ENCODE results near the gene DLL3. TPM values are rescaled to one million over a fixed set of nuclear protein-coding genes. Genes with fewer than 3 reads are reported as not detected.

Gene DLL3
- total RNA-seq, 1 experiment from 2014 or later = 16.4 TPM

DNA sequence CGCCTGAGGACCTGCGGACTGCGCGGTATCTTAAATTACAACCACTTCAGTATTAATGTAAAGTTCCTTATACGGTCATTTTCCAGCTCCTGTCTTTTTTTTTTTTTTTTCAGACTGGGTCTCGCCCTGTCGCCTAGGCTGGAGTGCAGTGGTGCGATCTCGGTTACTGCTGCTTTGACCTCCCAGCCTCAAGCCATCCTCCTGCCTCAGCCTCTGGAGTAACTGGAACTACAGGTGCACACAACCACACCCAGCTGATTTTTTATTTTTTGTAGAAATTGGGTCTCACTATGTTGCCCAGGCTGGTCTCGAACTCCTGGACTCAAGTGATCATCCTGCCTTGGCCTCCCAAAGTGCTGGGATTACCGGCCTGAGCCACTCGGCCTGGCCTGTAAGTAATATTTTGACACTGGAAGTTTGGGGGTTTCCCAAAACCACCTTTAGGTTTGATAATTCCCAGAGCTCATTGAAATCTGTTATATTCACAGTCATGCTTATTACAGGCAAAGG is 34.3 kb downstream of the DLL3 start:
- ATAC-seq (no peak), DNase-seq (ENCODE audit: low spot score) (no peak)
- no peaks in the 10 kb centered on the region for H3K9me3 Mint-ChIP-seq
- ChIA-PET POLR2A (interaction anchor here (1.1 kb wide), 1 partner anchor 59 kb away, joined by 3 read pairs; no protein-coding TSS in a partner anchor), CTCF (interaction anchor here (0.9 to 3.5 kb wide), 15 partner anchors 9 to 142 kb away, joined by 3 to 66 read pairs (median 6); partner anchors contain the start of genes MED29, PAF1, RPS16 and SELENOV)
- peak overlapping the region; percentile 91 for H3K4me3 Mint-ChIP-seq
- H3K4me1 Mint-ChIP-seq = peaks cover 8% of the 10 kb centered on the region
- TF ChIP-seq ZNF219 (CRISPR knock-in tag; IDR thresholded peaks at IDR 0.05; ENCODE audit: borderline replicate concordance) (no peak), NR3C1 (CRISPR knock-in tag; conservative IDR thresholded peaks at IDR 0.05; ENCODE audit: low read depth) (no peak), NFATC4 (CRISPR knock-in tag; IDR thresholded peaks at IDR 0.05) (no peak), ZNF138 (CRISPR knock-in tag; conservative IDR thresholded peaks at IDR 0.05) (no peak), ZNF263 (CRISPR knock-in tag; IDR thresholded peaks at IDR 0.05; ENCODE audit: low read depth) (no peak), ZNF416 (CRISPR knock-in tag; IDR thresholded peaks at IDR 0.05) (no peak)
- TF ChIP-seq, protein P1, sequence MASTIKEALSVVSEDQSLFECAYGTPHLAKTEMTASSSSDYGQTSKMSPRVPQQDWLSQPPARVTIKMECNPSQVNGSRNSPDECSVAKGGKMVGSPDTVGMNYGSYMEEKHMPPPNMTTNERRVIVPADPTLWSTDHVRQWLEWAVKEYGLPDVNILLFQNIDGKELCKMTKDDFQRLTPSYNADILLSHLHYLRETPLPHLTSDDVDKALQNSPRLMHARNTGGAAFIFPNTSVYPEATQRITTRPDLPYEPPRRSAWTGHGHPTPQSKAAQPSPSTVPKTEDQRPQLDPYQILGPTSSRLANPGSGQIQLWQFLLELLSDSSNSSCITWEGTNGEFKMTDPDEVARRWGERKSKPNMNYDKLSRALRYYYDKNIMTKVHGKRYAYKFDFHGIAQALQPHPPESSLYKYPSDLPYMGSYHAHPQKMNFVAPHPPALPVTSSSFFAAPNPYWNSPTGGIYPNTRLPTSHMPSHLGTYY (CRISPR knock-in tag; IDR thresholded peaks at IDR 0.05) = no peak
- TF ChIP-seq, protein P2, sequence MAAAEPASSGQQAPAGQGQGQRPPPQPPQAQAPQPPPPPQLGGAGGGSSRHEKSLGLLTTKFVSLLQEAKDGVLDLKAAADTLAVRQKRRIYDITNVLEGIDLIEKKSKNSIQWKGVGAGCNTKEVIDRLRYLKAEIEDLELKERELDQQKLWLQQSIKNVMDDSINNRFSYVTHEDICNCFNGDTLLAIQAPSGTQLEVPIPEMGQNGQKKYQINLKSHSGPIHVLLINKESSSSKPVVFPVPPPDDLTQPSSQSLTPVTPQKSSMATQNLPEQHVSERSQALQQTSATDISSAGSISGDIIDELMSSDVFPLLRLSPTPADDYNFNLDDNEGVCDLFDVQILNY (CRISPR knock-in tag; IDR thresholded peaks at IDR 0.05) = no peak
- TF ChIP-seq, protein P3, sequence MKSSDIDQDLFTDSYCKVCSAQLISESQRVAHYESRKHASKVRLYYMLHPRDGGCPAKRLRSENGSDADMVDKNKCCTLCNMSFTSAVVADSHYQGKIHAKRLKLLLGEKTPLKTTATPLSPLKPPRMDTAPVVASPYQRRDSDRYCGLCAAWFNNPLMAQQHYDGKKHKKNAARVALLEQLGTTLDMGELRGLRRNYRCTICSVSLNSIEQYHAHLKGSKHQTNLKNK (CRISPR knock-in tag; IDR thresholded peaks at IDR 0.05) = no peak
- TF ChIP-seq, protein P4, sequence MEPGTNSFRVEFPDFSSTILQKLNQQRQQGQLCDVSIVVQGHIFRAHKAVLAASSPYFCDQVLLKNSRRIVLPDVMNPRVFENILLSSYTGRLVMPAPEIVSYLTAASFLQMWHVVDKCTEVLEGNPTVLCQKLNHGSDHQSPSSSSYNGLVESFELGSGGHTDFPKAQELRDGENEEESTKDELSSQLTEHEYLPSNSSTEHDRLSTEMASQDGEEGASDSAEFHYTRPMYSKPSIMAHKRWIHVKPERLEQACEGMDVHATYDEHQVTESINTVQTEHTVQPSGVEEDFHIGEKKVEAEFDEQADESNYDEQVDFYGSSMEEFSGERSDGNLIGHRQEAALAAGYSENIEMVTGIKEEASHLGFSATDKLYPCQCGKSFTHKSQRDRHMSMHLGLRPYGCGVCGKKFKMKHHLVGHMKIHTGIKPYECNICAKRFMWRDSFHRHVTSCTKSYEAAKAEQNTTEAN (CRISPR knock-in tag; IDR thresholded peaks at IDR 0.05) = no peak
- TF ChIP-seq, protein P5, sequence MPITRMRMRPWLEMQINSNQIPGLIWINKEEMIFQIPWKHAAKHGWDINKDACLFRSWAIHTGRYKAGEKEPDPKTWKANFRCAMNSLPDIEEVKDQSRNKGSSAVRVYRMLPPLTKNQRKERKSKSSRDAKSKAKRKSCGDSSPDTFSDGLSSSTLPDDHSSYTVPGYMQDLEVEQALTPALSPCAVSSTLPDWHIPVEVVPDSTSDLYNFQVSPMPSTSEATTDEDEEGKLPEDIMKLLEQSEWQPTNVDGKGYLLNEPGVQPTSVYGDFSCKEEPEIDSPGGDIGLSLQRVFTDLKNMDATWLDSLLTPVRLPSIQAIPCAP (CRISPR knock-in tag; IDR thresholded peaks at IDR 0.05) = no peak
- TF ChIP-seq, protein P6, sequence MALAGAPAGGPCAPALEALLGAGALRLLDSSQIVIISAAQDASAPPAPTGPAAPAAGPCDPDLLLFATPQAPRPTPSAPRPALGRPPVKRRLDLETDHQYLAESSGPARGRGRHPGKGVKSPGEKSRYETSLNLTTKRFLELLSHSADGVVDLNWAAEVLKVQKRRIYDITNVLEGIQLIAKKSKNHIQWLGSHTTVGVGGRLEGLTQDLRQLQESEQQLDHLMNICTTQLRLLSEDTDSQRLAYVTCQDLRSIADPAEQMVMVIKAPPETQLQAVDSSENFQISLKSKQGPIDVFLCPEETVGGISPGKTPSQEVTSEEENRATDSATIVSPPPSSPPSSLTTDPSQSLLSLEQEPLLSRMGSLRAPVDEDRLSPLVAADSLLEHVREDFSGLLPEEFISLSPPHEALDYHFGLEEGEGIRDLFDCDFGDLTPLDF (CRISPR knock-in tag; IDR thresholded peaks at IDR 0.05) = no peak
- H3K36me3 Mint-ChIP-seq = no peaks in the 10 kb centered on the region
- peaks cover 10% of the 10 kb centered on the region for H3K27me3 Mint-ChIP-seq (ENCODE audit: low read depth)
- H3K27ac Mint-ChIP-seq = no peak overlapping the region

DNA sequence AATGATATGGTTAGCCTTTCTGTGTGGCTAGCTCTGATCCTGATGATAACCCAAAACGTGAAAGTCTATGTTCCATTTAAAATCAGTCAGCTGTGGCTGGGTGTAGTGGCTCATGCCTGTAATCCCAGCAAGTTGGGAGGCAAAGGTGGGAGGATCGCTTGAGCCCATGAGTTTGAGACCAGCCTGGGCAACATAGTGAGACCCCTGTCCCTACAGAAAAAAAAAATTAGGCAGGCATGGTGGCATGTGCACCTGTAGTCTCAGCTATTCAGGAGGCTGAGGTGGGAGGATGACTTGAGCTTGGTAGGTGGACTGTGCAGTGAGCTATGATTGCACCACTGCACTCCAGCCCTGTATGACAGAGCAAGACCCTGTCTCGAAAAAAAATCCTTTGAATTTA is 35.0 kb downstream of the DLL3 start:
- Mint-ChIP-seq H3K4me3 (no peak overlapping the region), H3K36me3 (no peaks in the 10 kb centered on the region), H3K27me3 (ENCODE audit: low read depth) (peaks cover 10% of the 10 kb centered on the region), H3K4me1 (peaks cover 16% of the 10 kb centered on the region), H3K27ac (no peak overlapping the region), H3K9me3 (no peaks in the 10 kb centered on the region)
- DNase-seq (ENCODE audit: low spot score) = no peak
- CTCF ChIA-PET = interaction anchor here (0.9 to 3.5 kb wide), 8 partner anchors 15 to 130 kb away, joined by 3 to 66 read pairs (median 7); partner anchors contain the start of genes RPS16, SELENOV and TIMM50
- POLR2A ChIA-PET = no interaction called here
- no peak for ATAC-seq
- TF ChIP-seq, protein P7, sequence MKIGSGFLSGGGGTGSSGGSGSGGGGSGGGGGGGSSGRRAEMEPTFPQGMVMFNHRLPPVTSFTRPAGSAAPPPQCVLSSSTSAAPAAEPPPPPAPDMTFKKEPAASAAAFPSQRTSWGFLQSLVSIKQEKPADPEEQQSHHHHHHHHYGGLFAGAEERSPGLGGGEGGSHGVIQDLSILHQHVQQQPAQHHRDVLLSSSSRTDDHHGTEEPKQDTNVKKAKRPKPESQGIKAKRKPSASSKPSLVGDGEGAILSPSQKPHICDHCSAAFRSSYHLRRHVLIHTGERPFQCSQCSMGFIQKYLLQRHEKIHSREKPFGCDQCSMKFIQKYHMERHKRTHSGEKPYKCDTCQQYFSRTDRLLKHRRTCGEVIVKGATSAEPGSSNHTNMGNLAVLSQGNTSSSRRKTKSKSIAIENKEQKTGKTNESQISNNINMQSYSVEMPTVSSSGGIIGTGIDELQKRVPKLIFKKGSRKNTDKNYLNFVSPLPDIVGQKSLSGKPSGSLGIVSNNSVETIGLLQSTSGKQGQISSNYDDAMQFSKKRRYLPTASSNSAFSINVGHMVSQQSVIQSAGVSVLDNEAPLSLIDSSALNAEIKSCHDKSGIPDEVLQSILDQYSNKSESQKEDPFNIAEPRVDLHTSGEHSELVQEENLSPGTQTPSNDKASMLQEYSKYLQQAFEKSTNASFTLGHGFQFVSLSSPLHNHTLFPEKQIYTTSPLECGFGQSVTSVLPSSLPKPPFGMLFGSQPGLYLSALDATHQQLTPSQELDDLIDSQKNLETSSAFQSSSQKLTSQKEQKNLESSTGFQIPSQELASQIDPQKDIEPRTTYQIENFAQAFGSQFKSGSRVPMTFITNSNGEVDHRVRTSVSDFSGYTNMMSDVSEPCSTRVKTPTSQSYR (CRISPR knock-in tag; IDR thresholded peaks at IDR 0.05) = no peak
- TF ChIP-seq CREM (CRISPR knock-in tag; IDR thresholded peaks at IDR 0.05) = no peak
- TF ChIP-seq GTF2I (CRISPR knock-in tag; conservative IDR thresholded peaks at IDR 0.05) = no peak
- TF ChIP-seq CREB1 (CRISPR knock-in tag; IDR thresholded peaks at IDR 0.05) = no peak
- TF ChIP-seq TEAD1 (CRISPR knock-in tag; IDR thresholded peaks at IDR 0.05) = no peak
- TF ChIP-seq, protein P8, sequence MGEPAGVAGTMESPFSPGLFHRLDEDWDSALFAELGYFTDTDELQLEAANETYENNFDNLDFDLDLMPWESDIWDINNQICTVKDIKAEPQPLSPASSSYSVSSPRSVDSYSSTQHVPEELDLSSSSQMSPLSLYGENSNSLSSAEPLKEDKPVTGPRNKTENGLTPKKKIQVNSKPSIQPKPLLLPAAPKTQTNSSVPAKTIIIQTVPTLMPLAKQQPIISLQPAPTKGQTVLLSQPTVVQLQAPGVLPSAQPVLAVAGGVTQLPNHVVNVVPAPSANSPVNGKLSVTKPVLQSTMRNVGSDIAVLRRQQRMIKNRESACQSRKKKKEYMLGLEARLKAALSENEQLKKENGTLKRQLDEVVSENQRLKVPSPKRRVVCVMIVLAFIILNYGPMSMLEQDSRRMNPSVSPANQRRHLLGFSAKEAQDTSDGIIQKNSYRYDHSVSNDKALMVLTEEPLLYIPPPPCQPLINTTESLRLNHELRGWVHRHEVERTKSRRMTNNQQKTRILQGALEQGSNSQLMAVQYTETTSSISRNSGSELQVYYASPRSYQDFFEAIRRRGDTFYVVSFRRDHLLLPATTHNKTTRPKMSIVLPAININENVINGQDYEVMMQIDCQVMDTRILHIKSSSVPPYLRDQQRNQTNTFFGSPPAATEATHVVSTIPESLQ (CRISPR knock-in tag; IDR thresholded peaks at IDR 0.05) = no peak
- TF ChIP-seq NR3C1 (CRISPR knock-in tag; conservative IDR thresholded peaks at IDR 0.05; ENCODE audit: low read depth) = no peak
- TF ChIP-seq ATF1 (CRISPR knock-in tag; IDR thresholded peaks at IDR 0.05) = no peak
- TF ChIP-seq TP53 (CRISPR knock-in tag; IDR thresholded peaks at IDR 0.05) = no peak
- TF ChIP-seq NFATC4 (CRISPR knock-in tag; IDR thresholded peaks at IDR 0.05) = no peak
- TF ChIP-seq, protein P6 (CRISPR knock-in tag; IDR thresholded peaks at IDR 0.05) = no peak
- TF ChIP-seq CBFB (CRISPR knock-in tag; IDR thresholded peaks at IDR 0.05; ENCODE audit: low read depth) = no peak
- TF ChIP-seq ZNF121 (CRISPR knock-in tag; IDR thresholded peaks at IDR 0.05) = no peak
- no peak for TF ChIP-seq NR2C2 (CRISPR knock-in tag; IDR thresholded peaks at IDR 0.05)

Measured in WTC11 (cell line).